OCI-M1 (cell line): ENCODE measurements around the gene PARD3B.

Experiments used
- DNase-seq: peaks from one replicate; lab custom pipeline; 2025; lab: John Stamatoyannopoulos, UW

The PARD3B gene

DNA sequence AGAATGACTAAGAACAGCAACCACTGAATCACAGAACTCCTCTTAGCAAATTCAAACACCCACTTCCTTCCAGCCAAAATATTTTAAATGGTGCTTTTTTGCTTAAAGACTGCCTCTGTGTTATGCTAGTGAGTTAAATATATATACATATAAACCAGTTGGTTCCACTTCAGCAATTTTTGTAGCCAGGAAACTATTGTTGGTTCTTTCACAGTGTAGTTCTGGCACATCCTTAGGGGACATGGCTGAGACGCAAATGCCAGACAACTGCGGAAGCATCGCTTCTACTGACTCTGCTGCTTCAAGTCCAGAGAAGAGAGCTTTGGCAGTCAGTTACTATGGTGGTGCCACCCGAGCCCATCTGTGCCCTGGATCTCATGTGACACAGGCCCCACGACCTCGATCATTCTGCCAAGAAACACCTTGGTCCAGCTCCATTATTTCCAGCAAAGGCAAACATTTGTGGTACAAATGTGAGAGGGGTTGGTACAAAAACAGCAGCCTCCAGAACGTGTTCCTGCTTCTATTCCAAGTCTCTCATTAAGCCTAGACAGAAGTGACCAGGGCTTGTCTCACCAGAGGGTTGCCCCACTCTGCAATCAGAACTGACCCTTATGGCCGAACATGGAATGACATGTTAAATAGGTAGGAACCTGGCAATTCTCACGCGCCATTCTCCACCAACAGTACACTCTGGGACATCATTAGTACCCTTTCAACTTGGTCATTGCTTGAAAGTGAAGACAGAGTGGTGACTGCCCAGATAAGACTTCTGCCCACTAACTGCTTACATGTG, 1019.3 kb downstream of the PARD3B start:
- no peak for DNase-seq

DNA sequence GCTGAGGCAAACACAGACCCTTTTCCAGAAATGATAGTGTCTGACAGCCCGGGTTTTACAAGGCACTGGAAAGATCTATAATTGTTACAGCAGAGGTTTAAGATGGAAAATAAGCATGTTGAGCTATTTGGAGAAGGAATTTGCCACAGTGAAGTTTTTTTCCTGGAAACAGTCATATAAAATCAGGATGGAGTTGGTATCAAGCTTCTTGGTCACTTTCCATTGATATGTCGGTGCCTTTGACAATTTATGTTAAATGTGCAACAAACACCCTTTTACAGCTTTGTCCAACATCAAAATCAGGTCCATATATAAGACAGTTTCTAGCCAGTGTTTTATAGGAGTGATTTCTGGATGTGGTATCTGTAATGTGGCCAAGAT, 1019.9 kb downstream of the PARD3B start:
- DNase-seq, result no peak

DNA sequence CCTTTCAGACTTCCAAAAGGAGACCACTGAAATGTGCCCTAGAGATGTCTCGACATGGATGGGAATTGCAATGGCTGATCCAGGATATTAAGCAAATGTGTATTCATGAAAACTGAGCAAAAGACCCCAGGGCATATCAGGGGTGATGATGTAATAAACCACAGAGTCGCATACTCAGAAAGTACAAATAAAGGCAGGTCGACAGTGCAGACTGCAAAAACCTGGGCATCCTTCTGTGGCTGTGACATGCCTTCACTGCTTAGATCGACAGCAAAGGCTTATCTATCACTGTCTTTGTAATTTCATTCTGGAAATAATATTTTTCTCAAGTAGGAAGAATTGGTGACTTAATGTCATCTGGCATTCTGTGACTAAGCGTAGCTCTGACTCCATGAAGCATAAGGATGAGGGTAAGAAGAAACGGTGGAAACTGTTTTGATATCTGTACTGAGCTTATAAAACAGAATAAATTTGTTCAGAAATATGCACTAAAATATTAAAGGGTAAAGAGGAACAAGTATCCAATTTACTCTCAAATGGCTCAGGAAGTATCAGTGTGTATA, 1021.4 kb downstream of the PARD3B start:
- DNase-seq, result no peak

DNA sequence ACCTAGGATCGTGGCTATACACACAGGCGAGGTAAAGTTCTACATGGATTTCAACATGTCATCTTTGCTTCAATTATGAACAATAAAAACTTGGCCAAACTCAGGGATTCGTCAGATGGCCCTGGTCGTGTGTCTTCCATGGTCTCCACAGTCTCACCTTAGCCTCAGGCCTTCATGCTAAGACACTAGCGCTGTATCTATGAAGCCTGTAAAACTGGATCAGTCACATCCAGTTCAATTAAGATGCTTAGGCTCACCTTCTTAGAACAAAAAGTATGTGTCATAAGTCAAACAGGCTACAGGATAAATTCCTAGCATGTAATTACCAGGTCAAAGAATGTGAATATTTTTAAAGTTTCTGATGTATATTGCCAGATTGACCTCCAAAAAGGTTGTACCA, 1023.3 kb downstream of the PARD3B start:
- no peak for DNase-seq

DNA sequence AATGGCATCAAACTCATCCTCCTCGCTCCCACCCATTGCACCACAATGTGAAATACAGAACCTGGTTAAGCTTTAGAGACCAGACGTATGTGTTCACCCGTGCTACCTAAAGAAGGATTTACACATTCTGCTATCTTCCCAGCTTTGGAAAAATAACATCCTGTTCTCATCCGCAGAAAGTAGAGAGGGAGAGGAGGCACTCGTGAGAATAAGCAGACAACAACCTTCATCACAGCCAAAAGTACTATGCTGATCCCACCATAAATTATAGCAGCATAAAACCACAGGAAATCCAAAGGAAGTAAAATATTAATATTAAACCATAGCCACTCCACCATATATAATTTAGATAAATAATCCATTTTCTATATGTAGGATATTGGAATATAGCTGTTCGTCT, 1025.4 kb downstream of the PARD3B start:
- DNase-seq, result no peak

DNA sequence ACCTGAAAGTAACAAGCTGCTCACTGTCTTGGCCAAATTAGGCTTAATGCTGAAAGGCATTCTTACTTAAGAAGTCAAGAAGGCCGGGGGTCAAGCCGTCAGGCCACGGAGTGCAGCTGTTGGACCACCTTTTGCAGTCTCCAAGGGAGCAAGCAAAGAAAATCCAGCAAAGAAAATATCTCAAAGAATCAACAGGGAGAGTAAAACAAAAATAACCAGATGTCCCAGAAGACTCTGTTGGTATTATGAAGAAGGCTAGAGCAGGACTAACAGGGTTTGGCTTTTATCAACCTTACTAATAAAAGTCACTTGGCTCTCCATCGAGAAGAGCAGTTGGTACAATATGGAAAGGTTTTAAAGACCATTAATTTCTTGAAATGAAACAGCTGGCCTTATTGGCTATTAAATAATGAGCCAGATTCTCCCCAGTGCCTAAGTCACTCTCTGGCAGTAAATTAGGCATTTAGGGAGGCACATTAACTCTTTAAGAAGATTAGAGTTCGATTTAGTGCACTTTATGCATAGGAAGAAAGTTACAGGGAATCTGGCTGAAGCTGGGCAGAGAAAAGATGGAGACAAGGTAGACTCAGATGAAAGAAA, 1026.2 kb downstream of the PARD3B start:
- DNase-seq, result no peak

DNA sequence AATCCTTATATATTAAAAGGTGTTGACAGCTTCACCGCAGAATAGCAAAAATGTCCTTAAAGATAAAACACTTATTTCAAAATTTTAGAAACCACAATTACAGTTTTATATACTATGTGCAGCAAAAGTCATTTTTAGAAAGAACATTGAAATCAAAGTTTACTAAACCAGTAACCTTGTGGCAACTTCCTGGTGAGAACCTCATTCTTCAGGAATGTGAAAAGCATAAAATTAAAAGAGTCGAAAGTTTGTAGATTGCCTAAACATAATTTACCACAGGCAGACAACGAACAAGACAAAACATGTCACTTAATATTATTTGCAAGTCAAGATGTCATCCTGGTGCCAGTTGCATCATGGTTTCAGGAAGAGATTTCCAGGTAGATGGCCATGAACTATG, 1028.7 kb downstream of the PARD3B start:
- DNase-seq, result no peak

DNA sequence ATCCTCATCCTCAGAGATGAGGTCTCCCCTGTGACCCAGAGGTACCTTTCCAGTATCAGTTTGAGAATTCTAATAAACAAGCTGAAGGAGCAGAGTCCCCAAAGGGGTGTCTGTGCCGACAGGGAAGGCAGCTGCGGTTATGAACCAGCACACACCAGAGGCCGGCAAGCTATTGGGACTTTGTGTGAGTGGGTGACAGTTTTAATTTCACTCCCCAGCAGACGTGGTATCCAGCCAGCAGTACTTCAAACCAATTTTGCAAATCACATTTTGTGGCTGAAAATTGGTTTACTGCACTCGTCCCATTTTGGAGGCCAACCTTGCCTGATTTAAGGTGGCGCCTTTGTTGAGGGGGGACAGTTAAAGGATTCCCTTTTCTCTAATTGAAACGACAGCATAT, 1034.1 kb downstream of the PARD3B start:
- no peak for DNase-seq

DNA sequence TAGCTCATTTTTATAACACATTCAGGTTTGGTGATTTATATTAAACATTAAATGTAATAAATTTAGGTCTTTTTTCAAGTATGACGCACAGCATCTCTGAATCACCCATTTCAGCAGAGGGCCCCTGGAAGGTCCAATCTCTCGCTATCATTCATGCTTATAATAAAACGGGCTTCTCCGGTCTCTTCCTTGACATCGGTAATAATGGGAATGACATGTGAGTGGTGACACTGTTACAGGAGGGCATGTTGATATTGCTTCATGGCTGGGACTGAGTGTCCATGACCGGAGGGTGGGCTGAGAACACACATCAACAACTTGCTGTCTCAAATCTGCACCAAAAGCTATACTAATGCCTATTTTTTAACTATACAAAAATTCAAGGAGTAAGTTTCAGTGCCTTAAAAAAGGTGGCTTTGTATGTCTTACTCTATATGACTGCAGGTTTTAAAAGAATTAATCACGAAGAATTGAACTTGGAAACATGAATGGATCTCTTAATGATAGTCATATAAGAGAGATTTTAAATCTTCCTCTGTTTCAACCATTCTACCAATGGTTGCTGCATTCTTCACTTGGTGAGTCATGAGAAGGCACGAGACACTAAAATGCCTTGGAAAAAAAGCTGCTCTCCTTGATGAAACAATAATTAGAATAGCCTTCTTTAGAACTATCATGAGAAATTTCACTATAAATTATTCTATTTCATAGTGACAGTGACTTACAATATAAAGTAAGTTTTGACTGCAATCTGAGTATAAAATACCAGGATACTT, 1035.1 kb downstream of the PARD3B start:
- DNase-seq, result no peak

DNA sequence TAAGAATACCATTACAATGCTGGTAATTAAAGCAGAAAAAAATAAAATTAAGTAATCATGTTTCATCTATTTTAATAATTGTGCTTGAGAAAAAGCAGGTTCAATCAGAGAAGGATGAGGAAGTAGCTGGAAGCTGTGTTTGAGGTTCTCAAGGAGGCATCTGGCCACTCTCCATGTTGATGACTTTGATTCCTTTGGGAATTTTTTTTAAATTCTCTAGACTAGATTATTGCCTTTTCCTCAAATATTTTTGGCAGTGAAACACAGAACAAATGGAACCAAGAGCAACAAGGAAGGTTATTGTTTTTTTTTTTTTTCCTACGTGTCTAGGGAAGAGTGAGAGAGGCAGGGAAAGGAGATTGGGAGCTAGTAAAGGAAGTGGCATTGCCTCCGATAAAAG, 1037.1 kb downstream of the PARD3B start:
- no peak for DNase-seq

DNA sequence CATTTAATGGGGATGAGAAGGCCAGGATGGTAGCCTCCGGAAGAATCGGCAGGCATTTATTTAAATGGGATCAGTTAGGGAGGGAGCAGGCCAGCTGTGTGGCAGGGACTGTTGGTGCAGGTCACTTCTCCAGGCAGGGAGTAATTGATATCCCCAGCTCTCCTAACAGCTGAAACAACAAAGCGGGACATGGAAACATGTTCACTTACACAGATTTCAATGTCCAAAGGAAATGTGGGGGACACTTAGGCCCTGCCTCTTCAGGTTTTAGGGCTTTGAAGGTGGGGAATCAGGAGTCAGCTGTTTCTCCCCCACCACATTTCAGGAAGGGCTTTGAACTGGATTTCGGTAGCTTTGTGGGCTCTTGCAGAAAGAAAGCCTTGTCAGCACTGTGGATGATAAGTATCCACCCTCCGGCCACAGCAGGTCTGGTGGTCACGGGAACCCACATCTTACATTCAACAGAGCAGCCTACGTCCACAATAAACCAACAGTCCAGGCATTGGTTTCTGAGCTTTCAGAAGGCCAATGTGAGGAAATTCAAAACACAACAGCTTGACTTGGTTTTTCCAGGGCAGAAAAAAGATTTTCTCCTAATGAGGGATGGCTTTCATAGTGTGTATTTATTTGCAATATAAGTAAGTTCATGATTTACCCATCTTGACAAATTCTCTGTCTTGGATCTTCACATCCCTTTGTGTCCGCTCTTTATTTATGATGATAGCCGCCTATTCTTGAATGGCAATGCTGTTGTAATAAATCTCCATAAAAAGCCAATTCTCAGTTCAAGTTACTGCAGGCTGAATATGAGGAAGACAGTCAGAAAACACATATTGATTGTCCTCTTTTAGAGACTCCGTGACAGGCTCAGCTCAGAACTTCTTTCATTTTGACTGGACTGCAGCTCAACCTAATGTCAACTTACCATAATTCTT, 1040.4 kb downstream of the PARD3B start:
- DNase-seq, result peak; percentile 31

DNA sequence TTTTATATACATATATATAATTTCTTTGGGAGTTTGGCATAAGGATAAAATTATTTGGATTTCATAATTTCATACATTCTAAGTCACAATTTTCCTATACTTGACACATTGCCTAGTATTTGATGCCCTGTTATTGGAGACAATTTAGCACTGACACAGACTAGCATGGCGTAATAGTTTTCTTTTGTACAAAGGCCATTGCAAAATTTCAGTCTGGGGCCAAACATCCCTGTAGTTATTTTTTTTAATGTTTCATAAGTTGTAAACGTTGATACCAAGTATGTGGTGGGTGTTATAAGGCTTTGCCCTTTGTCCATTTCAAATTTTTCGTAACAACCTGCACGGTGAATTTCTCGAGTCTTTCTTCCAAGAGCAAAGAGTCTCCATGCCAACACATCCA, 1041.4 kb downstream of the PARD3B start:
- DNase-seq, result no peak

DNA sequence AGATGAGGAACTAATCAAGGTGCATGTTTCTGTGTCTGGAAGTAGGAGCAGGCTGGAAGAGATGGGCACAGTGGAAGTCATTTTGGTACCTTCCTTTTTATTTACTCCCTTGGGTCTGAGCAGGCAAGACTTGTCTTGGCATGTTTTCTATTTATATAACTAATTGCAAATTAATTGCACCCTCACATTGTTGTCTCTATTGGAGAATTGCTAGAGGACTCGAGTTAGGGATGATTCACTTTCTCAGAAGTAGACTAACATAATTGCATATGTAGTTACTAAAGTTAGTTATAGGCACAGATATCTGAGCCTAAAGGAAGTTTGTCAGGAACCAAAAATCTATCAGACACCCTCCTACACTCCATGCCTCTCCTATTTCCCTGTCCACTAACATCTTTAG, 1044.2 kb downstream of the PARD3B start:
- DNase-seq, result no peak

DNA sequence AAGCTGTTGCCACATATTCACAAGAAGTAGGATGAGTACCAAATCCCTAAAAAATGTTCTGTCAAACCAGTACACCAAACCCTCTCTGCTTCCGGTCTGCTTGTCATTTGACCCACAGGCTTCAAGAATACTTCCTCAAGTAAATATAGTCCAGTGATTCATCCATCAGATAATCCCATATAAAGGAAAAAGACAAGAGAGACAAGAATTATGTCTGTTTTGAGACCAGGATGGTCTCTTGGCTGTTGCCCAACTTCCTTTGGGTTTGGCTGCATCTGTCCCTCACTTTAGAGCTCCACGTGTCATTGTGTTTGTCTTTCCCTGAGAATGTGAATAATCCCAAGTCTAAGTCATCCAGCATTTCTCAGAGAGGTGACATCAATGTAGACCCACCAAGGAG, 1045.5 kb downstream of the PARD3B start:
- DNase-seq, result no peak

DNA sequence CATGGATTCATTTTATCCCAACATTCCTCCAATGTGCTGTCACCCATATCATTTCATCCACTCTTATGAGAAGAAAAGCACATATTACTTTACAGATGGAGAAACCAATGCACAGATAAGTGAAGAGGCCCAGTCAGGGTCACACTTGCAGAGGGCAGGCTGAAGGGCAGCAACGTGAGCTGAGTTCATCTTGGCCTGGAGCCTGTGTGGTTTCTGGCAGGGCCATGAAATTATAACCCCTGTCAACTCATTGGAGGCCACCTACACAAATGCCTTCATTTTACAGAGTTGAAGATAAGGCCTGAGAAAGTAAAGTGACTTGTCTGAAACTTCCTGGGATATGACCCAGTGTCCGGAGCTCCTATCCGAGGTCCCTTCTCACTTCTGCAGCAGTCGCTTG, 1048.6 kb downstream of the PARD3B start:
- DNase-seq, result peak; percentile 19

DNA sequence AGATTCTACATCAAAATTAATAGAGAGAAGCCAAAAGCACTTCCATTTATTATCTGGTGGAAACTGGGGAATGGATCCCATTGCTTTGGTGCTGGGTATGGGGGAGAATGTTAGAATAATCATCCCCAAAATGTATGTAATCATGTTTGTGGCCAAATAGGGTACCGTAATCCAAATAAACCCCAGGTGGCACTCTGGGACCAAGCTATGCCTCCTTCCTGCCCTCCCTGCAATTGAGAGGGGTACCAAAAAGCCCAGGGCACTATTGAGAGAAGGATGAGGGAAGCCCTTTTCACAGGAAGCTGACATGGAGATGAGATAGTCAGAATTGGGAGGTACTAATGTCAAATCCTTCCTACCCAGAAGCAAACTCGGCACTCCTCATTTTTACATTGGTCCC, 1051.3 kb downstream of the PARD3B start:
- no peak for DNase-seq

DNA sequence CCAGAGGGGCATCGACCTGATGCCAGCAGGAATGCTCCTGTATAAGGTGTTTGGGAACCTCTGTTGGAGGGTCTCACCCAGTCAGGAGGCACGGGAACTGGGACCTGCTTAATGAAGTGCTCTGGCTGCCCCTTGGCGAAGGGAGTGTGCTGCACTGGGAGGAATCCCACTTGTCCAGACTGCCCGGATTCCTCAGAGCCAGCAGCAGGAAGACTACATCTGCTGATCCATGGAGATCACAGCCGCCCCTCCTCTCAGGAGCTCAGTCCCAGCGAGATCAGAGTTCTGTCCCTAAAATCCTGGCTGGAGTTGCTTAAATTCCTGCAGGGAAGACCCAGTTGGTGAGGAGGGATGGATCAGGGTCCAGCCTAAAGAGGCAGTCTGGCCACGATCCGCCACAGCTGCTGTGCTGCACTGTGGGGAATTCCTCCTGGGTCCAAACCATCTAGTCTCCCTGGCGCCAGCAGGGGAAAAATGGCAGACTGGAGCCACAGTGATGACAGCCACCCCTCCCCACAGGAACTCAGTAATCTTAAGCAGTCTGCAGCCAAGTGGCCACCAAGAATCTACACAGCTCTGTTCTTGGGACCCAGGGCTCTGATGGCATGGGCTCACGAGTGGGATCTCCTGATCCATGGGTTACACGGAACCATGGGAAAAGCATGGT, 1060.5 kb downstream of the PARD3B start:
- DNase-seq, result no peak

DNA sequence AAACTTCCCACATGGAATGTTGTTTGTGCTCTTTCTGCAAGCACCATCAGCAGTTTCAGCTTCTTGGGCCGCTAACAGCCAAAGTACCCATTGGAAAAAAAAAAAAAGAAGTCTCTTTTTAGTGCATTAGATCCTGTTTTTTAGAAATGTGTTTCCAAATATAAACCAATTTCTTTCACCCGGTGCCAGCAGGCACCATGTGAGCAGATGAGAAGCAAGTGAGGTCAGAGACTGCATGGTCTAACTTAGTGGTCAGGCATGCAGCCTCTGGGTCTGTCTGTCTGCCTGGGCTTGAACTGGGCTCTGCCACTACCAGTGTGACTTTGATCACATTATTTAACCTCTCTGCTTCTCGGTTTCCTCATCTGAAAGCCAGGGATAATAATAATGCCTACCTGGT, 1061.9 kb downstream of the PARD3B start:
- DNase-seq, result no peak

DNA sequence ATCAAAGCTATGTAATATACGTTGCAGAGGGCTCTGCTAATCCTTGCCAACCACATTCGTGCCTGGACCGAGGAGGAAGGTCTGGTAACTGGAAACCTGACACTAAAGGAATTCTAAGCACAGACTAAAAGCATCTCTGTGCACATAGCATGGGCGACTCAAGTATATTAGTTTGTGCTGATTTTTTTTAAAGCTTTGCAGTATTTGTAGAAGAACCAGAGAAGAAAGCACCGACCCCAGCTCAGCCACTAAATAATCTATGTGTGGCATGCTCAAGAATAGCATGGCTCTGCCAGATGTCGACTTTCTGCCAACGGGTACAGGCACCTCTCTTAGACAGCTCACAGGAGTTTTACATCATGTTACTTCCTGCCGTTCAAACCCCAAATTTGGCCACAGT, 1063.8 kb downstream of the PARD3B start:
- no peak for DNase-seq

DNA sequence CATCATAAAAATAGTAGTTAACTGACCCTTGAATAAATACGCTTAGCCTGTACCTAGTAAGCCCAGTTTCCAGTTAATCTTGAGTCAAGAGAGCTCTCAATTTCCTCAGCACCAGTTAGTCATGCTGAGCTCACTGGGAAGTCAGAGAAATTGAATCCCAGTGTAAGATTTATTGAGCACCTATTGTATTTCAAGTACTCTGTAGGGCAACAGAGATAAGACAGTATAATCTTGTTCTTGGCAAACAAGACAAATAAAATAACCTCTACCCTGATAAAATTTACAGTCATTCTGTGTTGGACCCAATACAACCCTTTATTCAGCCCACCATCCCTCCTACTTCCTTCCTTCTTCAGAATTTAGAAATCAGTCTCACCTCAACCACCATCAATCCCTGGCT, 1065.2 kb downstream of the PARD3B start:
- DNase-seq, result no peak

DNA sequence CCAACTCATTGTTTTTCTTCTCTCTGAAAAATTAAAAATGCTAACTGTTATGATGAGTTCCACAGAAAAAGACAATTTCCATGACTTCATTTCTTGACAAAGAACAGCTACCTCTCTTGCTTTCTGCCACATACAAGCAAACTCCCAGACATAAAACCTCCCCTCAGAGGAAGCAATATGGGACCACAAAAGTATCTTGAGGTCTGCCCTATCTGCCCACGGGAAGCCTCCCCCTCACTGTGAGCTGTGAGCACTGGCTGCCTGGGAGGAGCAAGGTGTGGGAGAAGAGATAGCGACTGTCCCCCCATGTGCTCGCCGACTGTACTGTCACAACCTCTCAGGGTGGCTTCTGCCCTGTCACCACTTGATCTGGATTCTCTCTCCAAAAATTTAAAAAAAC, 1067.4 kb downstream of the PARD3B start:
- peak; percentile 86 for DNase-seq
